Prostate gland (tissue), 2 donors: Measurements from ENCODE around the gene SERAC1. TPM values are rescaled to one million over a fixed set of nuclear protein-coding genes. Genes with fewer than 3 reads are reported as not detected.

ENCODE experiments used
- DNase-seq: peaks from one replicate; pipeline ENCODE4 v3.0.0-alpha.2; 2019; ENCODE audit warnings: low spot score
- H3K27ac ChIP-seq, 2 donors: fragments of 200-600 bp; sonication (generic); 2 replicates each; pipeline ENCODE4 v1.5.1; 2017 to 2019
- H3K27me3 ChIP-seq: fragments of 200-600 bp; sonication (generic); replicated peaks from 2 replicates; pipeline ENCODE4 v1.5.1; 2019; ENCODE audit not compliant: insufficient read depth
- H3K36me3 ChIP-seq, 2 donors: fragments of 200-600 bp; sonication (generic); 1 replicate in 1 of 2; 2 replicates in 1 of 2; pipeline versions ENCODE4 v1.5.1 to v1.8.1; 2017 to 2019
- H3K4me1 ChIP-seq: fragments of 200-600 bp; sonication (generic); replicated peaks from 2 replicates; pipeline ENCODE4 v1.5.1; 2019
- H3K4me3 ChIP-seq, 2 donors: fragments of 200-600 bp; sonication (generic); 2 replicates each; pipeline ENCODE4 v1.5.1; 2017 to 2019
- H3K9me3 ChIP-seq: fragments of 200-600 bp; sonication (generic); 2 replicates; pipeline ENCODE4 v1.5.1; 2017
- CTCF ChIP-seq, 4 experiments: fragments of 200-600 bp in 2 of 4; fragments of 450-650 bp in 2 of 4; sonication (generic) in 2 of 4; IDR thresholded peaks; 1 replicate in 3 of 4; 2 replicates in 1 of 4; pipeline ENCODE4 v1.5.1; 2016 to 2019; ENCODE audit warnings: antibody characterized with exemption in 4 of 4, mild to moderate bottlenecking in 2 of 4, moderate library complexity in 2 of 4
- POLR2A ChIP-seq: fragments of 450-650 bp; IDR thresholded peaks from one replicate; pipeline ENCODE4 v1.6.1; 2016; ENCODE audit warnings: antibody characterized with exemption, mild to moderate bottlenecking
- POLR2AphosphoS5 ChIP-seq: sonication (generic); formaldehyde crosslinking; IDR thresholded peaks from one replicate; pipeline ENCODE4 v1.6.1; 2017; ENCODE audit warnings: antibody characterized with exemption
- WGBS: methylation state at CpG from one replicate; pipeline ENCODE4 v1.1.5; 2018; 5-methylcytosine and 5-hydroxymethylcytosine counted together
- intact Hi-C: fragments of 100-400 bp; cut with DNase I; formaldehyde crosslinking; loops from one replicate; pipeline ENCODE4 v1.14.2; 2022
- total RNA-seq, 2 donors: library from RNA; depleted of rRNA; stranded (reverse); fragments of >200 nt; gene quantifications; one replicate each; pipeline ENCODE4 v1.1.0, GENCODE V29; 2016

Gene SERAC1
- total RNA-seq, 2 donors from 2014 or later, result 6.5 to 8.2 TPM

- no peak for TF ChIP-seq POLR2A
- TF ChIP-seq CTCF (IDR thresholded peaks at IDR 0.05), result no peak
- no peak for TF ChIP-seq POLR2AphosphoS5
Measured at GRCh38 chr6:158080849-158081656, 87.0 kb downstream of the SERAC1 start.

GRCh38 chr6:158078320-158078719, 89.7 kb downstream of the SERAC1 start:
- Histone ChIP-seq H3K36me3 (no peaks in the 10 kb centered on the region), H3K4me3 (no peak overlapping the region), H3K9me3 (no peaks in the 10 kb centered on the region), H3K27me3 (no peaks in the 10 kb centered on the region), H3K27ac (no peak overlapping the region), H3K4me1 (no peaks in the 10 kb centered on the region)
- 84% methylated on average over 7 of the region's 7 CpGs for WGBS
- no peak for DNase-seq
- TF ChIP-seq CTCF (IDR thresholded peaks at IDR 0.05) (no peak), POLR2A (no peak), POLR2AphosphoS5 (no peak)
- intact Hi-C loops, result loop anchor here (10.0 kb wide), 1 partner anchor 754 kb away; the partner anchor contains the start of gene TMEM242

More at GRCh38 chr6:158080849-158081656, 87.0 kb downstream of the SERAC1 start:
- H3K9me3 ChIP-seq, result no peaks in the 10 kb centered on the region
- 83% methylated on average over 18 of the region's 18 CpGs for WGBS
- DNase-seq, result no peak
- H3K27ac ChIP-seq, result no peak overlapping the region
- H3K4me1 ChIP-seq, result no peaks in the 10 kb centered on the region
- no peaks in the 10 kb centered on the region for H3K27me3 ChIP-seq
- peaks cover 0 to 4% of the 10 kb centered on the region in 2 donors for H3K36me3 ChIP-seq
- no peak overlapping the region for H3K4me3 ChIP-seq
- intact Hi-C loops, result no loop called here

- intact Hi-C loops, result loop anchor here (10.0 kb wide), 1 partner anchor 753 kb away; the partner anchor contains the start of gene TMEM242
- Histone ChIP-seq H3K36me3 (no peaks in the 10 kb centered on the region), H3K27ac (no peak overlapping the region), H3K4me3 (no peak overlapping the region), H3K9me3 (no peaks in the 10 kb centered on the region), H3K27me3 (no peaks in the 10 kb centered on the region), H3K4me1 (no peaks in the 10 kb centered on the region)
- WGBS, result 89% methylated on average over 10 of the region's 10 CpGs
- DNase-seq, result no peak
- TF ChIP-seq POLR2A (no peak), POLR2AphosphoS5 (no peak), CTCF (IDR thresholded peaks at IDR 0.05) (no peak)
Measured at GRCh38 chr6:158077676-158078075, 90.4 kb downstream of the SERAC1 start.

GRCh38 chr6:158076548-158076947, 91.5 kb downstream of the SERAC1 start:
- Histone ChIP-seq H3K36me3 (no peaks in the 10 kb centered on the region), H3K4me3 (no peak overlapping the region), H3K9me3 (no peaks in the 10 kb centered on the region), H3K4me1 (no peaks in the 10 kb centered on the region), H3K27ac (no peak overlapping the region), H3K27me3 (no peaks in the 10 kb centered on the region)
- 91% methylated on average over 18 of the region's 18 CpGs for whole genome bisulfite sequencing
- no peak for DNase-seq
- intact Hi-C loops, result loop anchor here (10.0 kb wide), 1 partner anchor 752 kb away; the partner anchor contains the start of gene TMEM242
- no peak for TF ChIP-seq POLR2AphosphoS5
- no peak for TF ChIP-seq POLR2A
- TF ChIP-seq CTCF (IDR thresholded peaks at IDR 0.05), result no peak
